Kidney (tissue), 14 donors: ENCODE data around the gene IKZF1. TPM values are rescaled to one million over a fixed set of nuclear protein-coding genes. Genes with fewer than 3 reads are reported as not detected.

ENCODE experiments used
- DNase-seq, 5 donors: peaks; one replicate each; pipeline ENCODE4 v3.0.0-alpha.2; 2013 to 2020
- FAIRE-seq: peaks from 2 replicates; lab custom pipeline; 2012; peaks lifted over from hg19 to GRCh38; lab: Jason Lieb, UNC
- H3K27ac ChIP-seq, 2 donors: one replicate each; pipeline ENCODE4 v1.7.0; 2013; ENCODE audit warnings: low read depth in 2 of 2, low read length in 2 of 2, inconsistent platforms in 1 of 2
- H3K27me3 ChIP-seq: one replicate; pipeline ENCODE4 v1.7.1; 2013; ENCODE audit warnings: low read length, inconsistent platforms; ENCODE audit not compliant: control insufficient read depth, insufficient read depth
- H3K36me3 ChIP-seq, 3 donors: one replicate each; pipeline versions ENCODE4 v1.7.0 to v1.7.1; 2013; ENCODE audit warnings: low read length in 3 of 3, control low read depth in 1 of 3, inconsistent platforms in 1 of 3; ENCODE audit not compliant: insufficient read depth in 3 of 3, control insufficient read depth in 2 of 3
- H3K4me1 ChIP-seq, 3 donors: one replicate each; pipeline versions ENCODE4 v1.7.0 to v1.7.1; 2013; ENCODE audit warnings: low read length in 3 of 3, inconsistent platforms in 1 of 3, low read depth in 1 of 3; ENCODE audit not compliant: control insufficient read depth in 2 of 3, insufficient read depth in 2 of 3
- H3K4me3 ChIP-seq, 3 donors: one replicate each; pipeline versions ENCODE4 v1.7.0 to v1.8.1; 2013; ENCODE audit warnings: low read length in 3 of 3, control low read depth in 1 of 3, inconsistent platforms in 1 of 3
- H3K9ac ChIP-seq, 3 donors: one replicate each; pipeline versions ENCODE4 v1.7.0 to v1.7.1; 2013; ENCODE audit warnings: low read length in 3 of 3, control low read depth in 1 of 3, inconsistent platforms in 1 of 3
- H3K9me3 ChIP-seq, 3 donors: one replicate each; pipeline versions ENCODE4 v1.7.0 to v1.7.1; 2013; ENCODE audit warnings: low read length in 3 of 3, control low read depth in 1 of 3, inconsistent platforms in 1 of 3; ENCODE audit not compliant: control insufficient read depth in 2 of 3, insufficient read depth in 1 of 3
- CTCF ChIP-seq: IDR thresholded peaks from 3 replicates; pipeline ENCODE4 v1.5.1; 2012; ENCODE audit warnings: mild to moderate bottlenecking, moderate library complexity, borderline replicate concordance; ENCODE audit not compliant: insufficient read depth; ENCODE audit errors: extremely low read depth
- intact Hi-C: fragments of 100-400 bp; cut with DNase I; formaldehyde crosslinking; loops from one replicate; pipeline ENCODE4 v1.11.1; 2022
- polyA plus RNA-seq: library from polyadenylated mRNA; stranded (reverse); fragments of 350-450 nt; fragmentation: Illumina TruSeq; extraction: RNeasy Lipid Tissue Mini Kit (QIAGEN cat#74804); gene quantifications from one replicate; pipeline ENCODE4 v1.2.3, GENCODE V29; 2014; ENCODE audit warnings: low read depth, low replicate concordance; ENCODE audit not compliant: insufficient read depth
- total RNA-seq: library from RNA; stranded (reverse); fragmentation: NEBNext Ultra II Directional; extraction: Animal tissue kit (Norgen Biotek cat#: 25700); gene quantifications from one replicate; pipeline ENCODE4 v1.2.1, GENCODE V29; 2021
- donor health status: control.
- donor health status: control.
- donor health status: control.
- donor health status: control.
- donor health status: control.
- donor health status: DM: yes; HTN: yes; CAD: no.
- donor health status: Normal renal cell carcinoma (clear cell type).

The IKZF1 gene
- total and polyA plus RNA-seq, 2 donors from 2014 or later, result 0.52 to 36.8 TPM

GRCh38 chr7:50317697-50318669 lies 13.5 kb downstream of the IKZF1 start:
- no peak overlapping the region for H3K27ac ChIP-seq
- H3K36me3 ChIP-seq, result no peaks in the 10 kb centered on the region
- H3K4me1 ChIP-seq, result no peaks in the 10 kb centered on the region
- no peak overlapping the region for H3K9ac ChIP-seq
- FAIRE-seq, result no peak
- no peak overlapping the region for H3K4me3 ChIP-seq
- H3K27me3 ChIP-seq, result no peaks in the 10 kb centered on the region
- intact Hi-C loops, result no loop called here
- TF ChIP-seq CTCF, result no peak
- H3K9me3 ChIP-seq, result no peaks in the 10 kb centered on the region
- DNase-seq, result no peak

DNA sequence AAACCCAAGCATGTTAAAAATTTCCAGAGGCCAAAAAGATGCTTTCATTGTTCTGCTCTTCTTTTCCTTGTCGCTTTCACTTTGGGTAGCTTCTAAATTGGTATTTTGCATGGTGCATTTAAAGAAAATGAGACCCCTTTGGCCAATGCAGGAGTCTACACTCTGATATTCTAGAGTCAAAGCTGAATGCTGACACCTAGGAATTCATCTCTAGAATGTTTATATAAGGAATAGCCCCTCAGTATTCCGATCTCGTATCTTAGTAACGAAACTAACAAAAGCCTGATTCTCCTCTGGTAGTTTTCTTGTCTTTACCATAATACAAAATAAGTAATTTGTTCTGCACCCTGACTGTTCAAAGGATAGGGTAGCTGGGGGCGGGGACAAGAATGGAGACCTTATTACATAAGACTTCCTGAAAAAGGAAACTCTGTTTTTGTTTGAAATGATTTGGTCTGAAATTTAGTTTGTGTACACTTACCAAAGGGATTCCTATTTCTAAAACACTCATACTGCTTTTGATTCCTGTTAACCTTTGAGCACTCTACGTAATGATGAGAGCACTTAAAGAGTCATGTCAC lies 17.1 kb downstream of the IKZF1 start:
- no peak overlapping the region for H3K4me3 ChIP-seq
- no peak for TF ChIP-seq CTCF
- no peaks in the 10 kb centered on the region for H3K4me1 ChIP-seq
- no peak for FAIRE-seq
- intact Hi-C loops, result no loop called here
- H3K27me3 ChIP-seq, result no peaks in the 10 kb centered on the region
- no peak overlapping the region for H3K27ac ChIP-seq
- no peak overlapping the region for H3K9ac ChIP-seq
- H3K9me3 ChIP-seq, result no peaks in the 10 kb centered on the region
- no peak for DNase-seq
- no peaks in the 10 kb centered on the region for H3K36me3 ChIP-seq

GRCh38 chr7:50324113-50324512 lies 19.6 kb downstream of the IKZF1 start:
- no peak overlapping the region for H3K27ac ChIP-seq
- no peaks in the 10 kb centered on the region for H3K27me3 ChIP-seq
- DNase-seq (no peak), FAIRE-seq (no peak)
- H3K4me1 ChIP-seq, result no peaks in the 10 kb centered on the region
- no peak for TF ChIP-seq CTCF
- no peak overlapping the region for H3K9ac ChIP-seq
- no peak overlapping the region for H3K4me3 ChIP-seq
- no peaks in the 10 kb centered on the region for H3K36me3 ChIP-seq
- intact Hi-C loops, result no loop called here
- H3K9me3 ChIP-seq, result no peaks in the 10 kb centered on the region
